Tibial nerve (tissue), 3 donors: ENCODE data around the gene LDB3.

Experiments
- CTCF ChIP-seq, 5 experiments: fragments of 200-600 bp in 3 of 5; fragments of 450-650 bp in 2 of 5; sonication (generic) in 3 of 5; IDR thresholded peaks; one replicate each; pipeline ENCODE4 v1.5.1; 2016 to 2019; ENCODE audit warnings: antibody characterized with exemption in 5 of 5, mild to moderate bottlenecking in 3 of 5, moderate library complexity in 2 of 5
- POLR2A ChIP-seq, 2 donors: fragments of 450-650 bp; IDR thresholded peaks; one replicate each; pipeline ENCODE4 v1.6.1; 2017; ENCODE audit warnings: antibody characterized with exemption in 2 of 2, mild to moderate bottlenecking in 2 of 2, moderate library complexity in 2 of 2

DNA sequence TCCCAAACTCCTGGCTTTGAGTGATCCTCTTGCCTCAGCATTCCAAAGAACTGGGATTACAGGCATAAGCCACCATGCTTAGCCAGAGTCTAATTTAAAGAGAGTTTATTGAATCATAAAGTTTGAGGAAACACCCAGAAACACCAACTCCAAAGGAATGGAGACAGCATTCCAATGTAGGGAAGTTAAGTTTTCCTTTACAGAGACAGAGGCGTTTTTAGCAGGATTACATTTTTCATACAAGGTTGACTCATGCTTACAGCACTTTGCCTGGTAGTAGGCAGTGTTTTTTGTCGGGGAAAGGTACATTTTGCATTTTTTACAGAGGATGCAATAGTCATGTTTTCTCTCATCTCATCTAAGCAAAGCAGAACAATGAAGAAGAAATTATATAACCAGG lies 32.9 kb upstream of the LDB3 start:
- TF ChIP-seq CTCF (IDR thresholded peaks at IDR 0.05) (no peak), POLR2A (IDR thresholded peaks at IDR 0.05) (no peak)
